NCI-H1092 treated with DMSO at 0.1 percent for 48 hours (cell line): ENCODE results near the gene INTS13.
"Not testable (repeated sequence)": the region's sequence is repeated elsewhere in the genome, so short reads cannot be mapped to it uniquely, and the experiment has no call there.

Experiments used
- DNase-seq: peaks from one replicate; lab custom pipeline; 2025; lab: John Stamatoyannopoulos, UW

INTS13 gene

DNA sequence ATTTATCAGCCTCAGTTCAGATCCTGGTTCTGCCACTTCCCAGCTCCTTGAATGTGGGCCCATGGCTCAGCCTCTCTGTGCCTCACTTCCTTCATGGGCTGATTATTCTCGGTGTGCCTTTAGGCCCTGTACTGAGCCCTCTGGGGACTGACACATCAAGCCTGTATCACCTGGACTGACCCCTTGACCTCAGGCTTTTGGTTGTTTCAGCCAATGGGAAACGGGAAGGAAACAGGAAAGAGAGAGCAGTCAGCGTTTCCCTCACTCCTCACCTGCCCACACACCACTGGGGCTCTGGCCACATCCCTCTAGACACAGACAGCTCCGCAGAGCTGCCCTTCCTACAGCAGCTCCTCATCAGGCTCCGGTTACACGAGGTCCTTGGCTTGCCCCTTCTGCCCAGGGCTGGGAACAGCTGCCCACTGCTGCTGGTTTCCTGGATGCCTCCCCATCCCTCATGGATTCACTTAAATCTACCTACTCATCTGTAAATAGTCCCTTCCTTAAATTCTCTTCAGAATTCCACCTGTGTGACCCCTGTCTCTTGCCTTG lies 67.8 kb downstream of the INTS13 start:
- no peak for DNase-seq

GRCh38 chr12:26869104-26869494 lies 68.7 kb downstream of the INTS13 start:
- DNase-seq, result no peak

GRCh38 chr12:26868447-26869103 lies 69.2 kb downstream of the INTS13 start:
- no peak for DNase-seq

DNA sequence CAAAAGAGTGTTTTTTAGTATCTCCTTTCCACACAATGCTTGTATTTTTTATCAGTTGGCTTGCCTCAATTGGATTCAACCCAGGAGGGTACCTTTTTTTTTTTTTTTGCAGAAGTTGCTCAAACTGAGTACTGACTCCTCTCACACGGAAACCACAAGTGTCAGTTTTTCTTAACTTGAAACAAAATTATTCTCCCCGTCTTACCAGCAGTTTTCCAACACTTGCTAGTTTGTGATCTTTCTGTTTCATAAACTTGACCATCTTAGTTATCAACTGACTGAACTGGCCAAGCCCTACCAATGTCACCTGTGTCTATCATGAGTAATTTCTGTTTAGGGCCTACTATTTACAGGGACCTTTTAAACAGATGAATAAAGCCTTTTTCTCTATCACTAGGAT lies 70.7 kb downstream of the INTS13 start:
- DNase-seq, result no peak

GRCh38 chr12:26863515-26863914 lies 74.3 kb downstream of the INTS13 start:
- no peak for DNase-seq

DNA sequence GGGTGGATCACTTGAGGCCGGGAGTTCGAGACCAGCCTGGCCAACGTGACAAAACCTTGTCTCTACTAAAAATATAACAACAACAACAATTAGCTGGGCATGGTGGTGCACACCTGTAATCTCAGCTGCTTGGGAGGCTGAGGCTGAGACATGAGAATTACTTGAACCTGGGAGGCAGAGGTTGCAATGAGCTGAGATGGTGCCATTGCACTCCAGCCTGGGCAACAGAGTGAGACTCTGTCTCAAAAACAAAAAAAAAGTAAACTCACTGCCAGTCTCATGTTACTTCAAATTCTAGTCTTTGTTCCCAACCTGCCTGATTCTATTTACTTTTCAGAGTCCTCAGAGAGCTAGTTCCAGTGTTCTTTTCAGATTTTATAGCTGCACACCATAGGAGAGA lies 75.0 kb downstream of the INTS13 start:
- not testable (repeated sequence) for DNase-seq

DNA sequence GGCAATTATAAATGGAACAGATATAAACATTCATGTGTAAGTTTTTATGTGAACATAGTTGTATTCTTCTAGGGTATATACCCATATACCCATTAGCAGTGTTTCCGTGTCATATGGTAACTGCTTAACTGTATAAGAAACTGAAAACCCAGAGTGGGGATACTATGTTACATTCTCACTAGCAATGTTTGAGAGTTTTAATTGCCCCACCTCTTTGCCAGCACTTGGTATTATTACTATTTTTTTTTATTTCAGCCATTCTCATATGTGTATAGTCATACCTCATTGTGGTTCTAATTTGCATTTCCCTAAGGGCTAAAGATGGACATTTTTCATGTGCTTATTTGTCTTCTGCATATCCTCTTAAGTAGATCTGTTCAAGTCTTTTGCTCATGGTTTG lies 76.1 kb downstream of the INTS13 start:
- no peak for DNase-seq

GRCh38 chr12:26857465-26858176 lies 80.2 kb downstream of the INTS13 start:
- DNase-seq, result no peak

- no peak for DNase-seq
Observed at GRCh38 chr12:26855337-26855736, 82.4 kb downstream of the INTS13 start.
